ENCODE measurements around the gene COQ8A.
"Not testable (repeated sequence)": the region's sequence is repeated elsewhere in the genome, so short reads cannot be mapped to it uniquely, and the experiment has no call there.

COQ8A gene

DNA sequence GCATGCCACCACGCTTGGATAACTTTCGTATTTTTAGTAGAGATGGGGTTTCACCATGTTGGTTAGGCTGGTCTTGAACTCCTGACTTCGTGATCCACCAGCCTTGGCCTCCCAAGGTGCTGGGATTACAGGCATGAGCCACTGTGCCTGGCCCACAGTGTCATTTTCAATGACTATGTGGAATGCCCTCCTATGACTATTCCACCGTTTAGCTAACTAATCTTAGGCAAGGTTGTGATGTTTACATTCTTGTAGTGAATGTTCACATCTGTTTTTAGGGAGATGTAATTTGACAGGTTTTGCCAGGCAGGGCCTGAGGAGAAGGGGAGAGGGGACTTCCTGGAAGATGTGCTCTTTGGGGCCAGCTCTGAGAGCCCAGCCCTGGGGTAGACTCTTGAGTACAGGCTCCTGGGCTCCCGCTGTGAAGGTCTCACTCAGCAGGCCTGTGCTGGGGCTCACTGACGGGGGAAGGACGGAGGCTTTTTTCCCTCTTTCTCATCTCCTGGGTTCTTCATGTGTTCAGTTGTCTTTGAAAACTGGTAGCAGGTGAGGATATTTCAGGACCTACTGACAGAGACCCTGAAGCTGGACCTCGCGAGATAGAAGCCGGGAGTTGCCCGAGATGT, 13.2 kb downstream of the COQ8A start:
- DNase-seq, result no peak

GRCh38 chr1:226954337-226954736, 14.2 kb downstream of the COQ8A start:
- no peak for DNase-seq

DNA sequence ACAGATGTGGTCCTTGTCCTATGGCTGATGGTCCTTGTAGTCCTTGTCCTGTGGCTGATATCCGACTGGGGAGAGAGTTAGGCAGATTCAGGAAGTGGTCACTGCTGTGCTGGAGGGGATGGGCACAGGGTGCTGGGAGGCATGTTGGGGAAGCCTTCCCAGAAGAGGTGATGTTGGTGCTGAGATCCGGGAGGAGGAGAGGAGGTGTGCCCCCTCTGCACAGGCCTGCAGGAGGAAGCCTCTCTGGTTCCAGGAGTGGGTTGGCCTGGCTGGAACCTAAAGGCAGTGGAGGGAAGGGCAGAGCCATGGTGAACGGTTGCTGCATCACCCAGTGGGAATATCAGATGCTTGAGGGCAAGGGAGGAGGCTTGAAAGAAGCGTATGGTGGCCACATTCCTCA, 14.7 kb downstream of the COQ8A start:
- DNase-seq, result no peak

DNA sequence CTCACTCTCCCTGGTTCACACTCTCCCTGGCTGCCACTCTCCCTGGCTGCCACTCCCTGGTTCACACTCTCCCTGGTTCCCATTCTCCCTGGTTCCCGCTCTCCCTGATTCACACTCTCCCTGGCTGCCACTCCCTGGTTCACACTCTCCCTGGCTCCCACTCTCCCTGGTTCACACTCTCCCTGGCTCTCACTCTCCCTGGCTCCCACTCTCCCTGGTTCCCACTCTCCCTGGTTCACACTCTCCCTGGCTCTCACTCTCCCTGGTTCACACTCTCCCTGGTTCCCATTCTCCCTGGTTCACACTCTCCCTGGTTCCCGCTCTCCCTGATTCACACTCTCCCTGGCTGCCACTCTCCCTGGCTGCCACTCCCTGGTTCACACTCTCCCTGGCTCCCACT, 15.8 kb downstream of the COQ8A start:
- not testable (repeated sequence) for DNase-seq

GRCh38 chr1:226956942-226957713, 17.0 kb downstream of the COQ8A start:
- no peak for DNase-seq

DNA sequence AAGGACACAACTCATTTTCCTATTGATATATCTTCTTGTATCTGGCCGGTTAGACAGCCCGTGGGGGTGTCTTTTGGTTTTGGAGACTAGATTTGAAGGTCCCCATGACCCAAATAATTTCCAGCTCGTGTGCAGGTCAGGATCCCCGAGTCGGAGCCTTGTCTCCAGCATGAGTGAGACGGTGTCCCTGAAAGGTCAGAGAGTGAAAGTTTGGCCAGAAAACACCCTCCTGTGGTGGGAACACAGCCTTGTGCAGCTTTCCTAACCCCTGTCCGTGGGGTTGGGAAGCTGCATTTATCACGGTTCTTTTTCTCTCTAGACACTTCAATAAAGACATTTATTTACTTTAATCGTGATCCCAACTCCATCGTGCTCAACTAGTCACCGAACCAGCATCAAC, 17.6 kb downstream of the COQ8A start:
- DNase-seq, result no peak

DNA sequence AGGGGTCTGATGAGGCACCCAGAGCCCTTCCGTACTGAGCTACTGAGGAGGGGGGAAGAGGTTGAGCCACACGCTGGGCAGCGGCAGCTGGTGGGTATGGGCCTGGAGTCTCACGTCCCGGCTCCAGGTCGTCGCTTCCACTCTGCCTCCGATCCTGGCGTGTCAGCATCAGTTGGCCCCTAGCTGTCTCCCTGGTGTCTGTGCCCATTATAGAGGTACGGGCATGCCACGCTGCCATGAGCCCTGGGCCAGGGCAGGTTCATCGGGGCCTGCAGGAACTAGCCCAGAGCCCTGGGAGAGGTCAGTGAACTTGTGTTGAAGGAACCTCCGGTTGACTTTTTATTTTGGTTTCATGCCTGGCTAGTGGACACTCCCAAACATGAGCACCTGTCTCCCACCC, 18.2 kb downstream of the COQ8A start:
- DNase-seq, result no peak

- no peak for DNase-seq
Measured at GRCh38 chr1:226960256-226960655, 20.2 kb downstream of the COQ8A start.

GRCh38 chr1:226960944-226961765, 21.1 kb downstream of the COQ8A start:
- no peak for DNase-seq

DNA sequence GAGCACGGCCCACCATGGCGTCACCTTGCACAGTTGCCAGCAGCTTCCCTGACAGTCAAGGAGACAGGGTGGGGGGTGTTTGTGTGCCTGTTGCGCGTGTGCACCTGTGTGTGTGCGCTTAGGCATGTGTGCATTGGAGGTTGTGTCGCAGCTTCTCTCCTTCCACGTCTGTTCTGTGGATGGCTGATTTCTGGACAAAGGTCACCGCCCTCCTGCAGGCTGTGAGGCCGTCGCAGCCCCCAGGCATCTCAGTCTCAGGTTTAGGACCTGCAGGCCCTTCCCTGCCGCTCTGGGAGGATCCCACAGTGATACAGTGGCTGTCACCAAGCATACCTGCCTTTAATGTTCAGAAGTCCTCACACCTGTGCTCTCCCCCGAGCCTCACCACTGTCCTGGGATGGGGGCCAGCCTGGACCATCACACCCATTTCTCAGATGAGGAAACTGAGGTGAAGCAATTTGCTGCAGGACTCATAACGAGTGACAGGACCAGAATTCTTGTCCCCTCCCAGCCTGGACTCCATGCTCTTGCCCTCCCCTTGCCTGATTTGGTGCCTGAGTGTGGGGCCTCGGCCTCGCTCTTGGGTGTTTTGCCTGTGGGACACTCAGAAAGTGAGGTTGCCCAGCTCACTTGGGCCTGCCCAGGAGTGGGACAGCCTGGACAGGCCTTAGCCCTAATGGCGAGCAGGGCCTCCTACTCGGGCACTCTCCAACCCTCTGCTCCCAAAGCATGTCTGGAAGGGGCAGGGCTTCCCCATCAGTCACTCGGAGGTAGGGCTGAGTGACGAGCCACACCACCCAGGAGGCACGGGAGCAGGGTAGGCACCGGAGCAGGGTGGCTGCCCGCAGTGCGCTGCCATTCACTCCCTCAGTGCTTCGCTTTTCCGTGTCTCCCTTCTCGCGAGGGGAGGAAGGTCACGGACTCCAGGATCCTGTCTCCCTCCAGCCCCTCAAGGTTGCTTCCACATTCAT, 22.6 kb downstream of the COQ8A start:
- DNase-seq, result no peak

DNA sequence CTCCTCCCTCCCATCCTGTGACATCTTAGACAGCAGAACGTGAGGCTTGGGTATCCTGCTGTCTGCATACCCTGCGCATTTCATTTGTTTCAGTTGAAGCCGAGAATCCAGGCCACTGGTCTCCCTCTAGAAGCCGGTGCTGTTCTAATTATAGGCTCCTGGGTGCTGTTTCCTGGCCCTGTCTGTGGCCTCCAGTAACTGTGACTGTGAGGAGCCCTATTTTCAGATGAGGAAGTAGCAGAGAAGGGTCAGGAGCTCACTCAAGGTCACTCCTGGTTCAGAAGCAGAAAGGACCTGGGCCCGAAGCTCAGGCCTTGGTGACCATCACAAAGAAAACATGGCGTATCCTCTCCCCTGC, 24.0 kb downstream of the COQ8A start:
- no peak for DNase-seq

DNA sequence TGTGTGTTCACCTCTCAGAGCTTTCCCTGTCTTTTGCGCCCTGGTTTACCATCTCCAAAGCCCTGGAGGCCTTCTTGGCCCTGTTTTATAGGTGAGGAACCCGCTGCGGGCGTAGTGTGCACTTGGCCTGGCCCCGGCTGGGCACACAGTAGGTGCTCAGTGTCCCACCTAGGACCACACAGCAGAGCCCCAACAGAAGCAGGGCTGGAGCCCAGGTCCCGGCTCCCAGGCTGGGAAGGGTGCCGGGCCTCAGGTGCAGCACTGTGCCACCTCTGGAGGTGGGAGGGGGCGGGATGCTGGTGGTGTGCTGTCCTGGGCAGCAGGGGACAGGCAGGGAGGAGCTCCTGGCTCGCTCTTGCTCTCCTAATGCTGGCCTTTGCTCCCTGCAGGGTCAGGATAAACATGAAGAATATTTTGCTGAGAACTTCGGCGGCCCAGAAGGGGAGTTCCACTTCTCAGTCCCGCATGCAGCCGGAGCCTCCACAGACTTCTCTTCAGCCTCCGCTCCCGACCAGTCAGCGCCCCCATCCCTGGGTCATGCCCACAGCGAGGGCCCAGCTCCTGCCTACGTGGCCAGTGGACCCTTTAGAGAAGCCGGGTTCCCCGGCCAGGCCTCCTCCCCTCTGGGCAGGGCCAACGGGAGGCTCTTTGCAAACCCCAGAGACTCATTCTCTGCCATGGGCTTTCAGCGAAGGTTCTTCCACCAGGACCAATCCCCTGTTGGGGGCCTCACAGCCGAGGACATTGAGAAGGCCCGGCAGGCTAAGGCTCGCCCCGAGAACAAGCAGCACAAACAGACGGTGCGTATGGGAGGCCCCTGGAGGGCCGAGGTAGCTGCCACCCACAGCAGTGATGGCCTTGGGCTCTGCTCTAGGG, 24.8 kb downstream of the COQ8A start:
- DNase-seq, result no peak

- no peak for DNase-seq
Measured at GRCh38 chr1:226965581-226966440, 25.7 kb downstream of the COQ8A start.

DNA sequence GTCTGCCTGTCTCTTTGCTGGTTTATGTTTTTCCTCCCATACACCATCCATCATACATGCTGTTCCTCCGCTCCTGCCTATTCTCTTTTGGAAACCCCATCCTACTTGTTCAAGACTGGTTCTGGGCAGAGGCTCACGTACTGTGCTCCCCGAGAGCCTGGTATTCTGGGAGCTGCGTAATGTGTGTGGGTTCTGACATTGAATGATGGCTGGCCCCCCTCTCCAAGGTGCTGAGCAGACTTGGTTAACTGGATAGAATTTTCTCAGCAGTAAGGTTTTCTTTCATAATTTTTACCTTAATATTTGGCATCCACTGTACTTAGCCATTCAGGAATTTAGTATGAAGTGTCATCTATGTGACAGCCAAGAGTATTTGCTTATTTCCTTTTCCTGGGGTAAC, 26.6 kb downstream of the COQ8A start:
- DNase-seq, result no peak

- DNase-seq, result peak; percentile 25
Measured at GRCh38 chr1:226967665-226968064, 27.6 kb downstream of the COQ8A start.

GRCh38 chr1:226971765-226972164, 31.7 kb downstream of the COQ8A start:
- DNase-seq, result no peak

GRCh38 chr1:226972931-226973330, 32.8 kb downstream of the COQ8A start:
- no peak for DNase-seq

GRCh38 chr1:226973371-226973897, 33.3 kb downstream of the COQ8A start:
- no peak for DNase-seq

DNA sequence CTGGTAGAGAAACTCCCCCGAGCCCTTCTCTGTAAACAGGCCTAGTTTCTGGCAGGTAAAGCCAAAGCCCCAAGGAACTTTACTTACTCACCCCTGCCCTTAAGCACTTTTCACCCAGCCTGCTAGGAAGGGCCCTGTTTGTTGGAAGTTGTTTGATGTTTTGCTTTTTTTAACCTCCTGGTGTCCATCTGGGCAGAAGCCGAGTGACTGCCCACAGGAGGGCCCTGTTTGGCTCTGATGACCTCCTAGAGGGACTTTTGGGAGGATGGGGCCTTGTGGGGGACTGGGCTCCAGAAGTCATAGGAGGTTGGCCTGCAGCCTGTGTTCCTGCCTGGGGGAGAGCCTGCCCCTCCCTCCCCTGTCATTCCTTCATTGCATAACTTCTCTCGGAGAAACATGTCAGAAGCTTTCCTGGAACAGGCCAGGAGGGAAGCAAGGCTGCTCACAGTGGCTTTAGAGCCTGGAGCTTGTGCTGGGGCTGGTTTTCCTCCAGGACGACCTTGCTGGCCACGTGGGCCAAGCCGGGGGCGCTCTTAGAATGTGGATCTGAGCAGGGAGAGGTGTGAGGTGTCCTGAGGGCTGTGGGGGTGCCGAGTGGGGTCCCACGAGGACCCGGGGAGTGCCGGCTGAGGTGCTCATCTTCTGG, 33.9 kb downstream of the COQ8A start:
- no peak for DNase-seq

Measured in EL (cell line).